GM18868 (cell line): ENCODE data around the gene TBC1D26.
"Not testable (repeated sequence)": the region's sequence is repeated elsewhere in the genome, so short reads cannot be mapped to it uniquely, and the experiment has no call there.

Experiments used
- ATAC-seq: cut with Tn5 transposase; IDR thresholded peaks from one replicate; pipeline ENCODE4 v1.9.1; 2021; ENCODE audit warnings: mild to moderate bottlenecking, moderate library complexity; ENCODE audit not compliant: unreplicated experiment

TBC1D26 gene

DNA sequence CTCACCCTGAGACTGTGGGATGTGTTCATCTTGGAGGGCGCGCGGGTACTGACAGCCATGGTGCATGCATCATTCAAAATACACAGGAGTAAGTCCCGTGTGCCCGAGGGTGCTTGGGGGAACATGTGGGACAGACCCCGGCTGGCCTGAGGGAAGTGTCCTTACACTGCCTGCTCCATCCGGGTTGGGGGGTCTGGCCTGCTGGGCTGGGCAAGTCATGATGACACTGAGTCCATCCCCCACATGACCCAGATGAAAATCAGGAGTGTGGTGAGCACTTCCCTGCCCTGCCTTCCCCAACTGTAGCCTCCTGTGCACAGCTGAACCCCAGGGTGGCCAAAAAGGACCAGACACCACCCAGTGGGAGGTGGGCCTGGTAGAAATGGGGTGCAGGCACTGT, 10.8 kb downstream of the TBC1D26 start:
- no peak for ATAC-seq

DNA sequence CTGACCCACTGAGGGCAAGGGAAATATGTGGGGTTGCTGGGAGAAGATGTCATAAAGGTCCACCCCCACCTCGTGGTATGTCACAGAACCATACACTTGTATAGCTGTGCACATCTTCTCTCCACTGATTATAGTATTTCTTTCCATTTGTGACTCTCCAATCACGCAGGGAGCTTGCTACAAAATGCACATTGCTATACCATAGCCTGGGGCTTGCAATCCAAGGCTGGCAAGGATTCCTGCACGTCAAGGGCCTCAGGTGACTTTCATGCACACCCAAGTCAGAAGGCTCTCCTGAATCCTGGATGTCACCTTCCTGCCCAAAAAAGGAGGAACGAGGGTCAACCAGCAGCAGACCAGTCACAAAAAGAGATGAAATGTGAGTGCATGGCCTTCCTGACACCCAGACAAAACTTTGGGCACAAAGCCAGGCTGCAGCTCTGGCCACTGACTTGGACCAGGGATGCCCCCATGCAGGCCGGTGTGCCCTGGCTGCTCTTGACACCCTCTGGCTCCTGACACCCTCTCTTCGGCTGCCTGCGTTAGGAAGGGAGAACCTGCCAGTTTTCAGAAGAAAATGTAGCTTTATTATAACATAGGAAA, 12.1 kb downstream of the TBC1D26 start:
- no peak for ATAC-seq

DNA sequence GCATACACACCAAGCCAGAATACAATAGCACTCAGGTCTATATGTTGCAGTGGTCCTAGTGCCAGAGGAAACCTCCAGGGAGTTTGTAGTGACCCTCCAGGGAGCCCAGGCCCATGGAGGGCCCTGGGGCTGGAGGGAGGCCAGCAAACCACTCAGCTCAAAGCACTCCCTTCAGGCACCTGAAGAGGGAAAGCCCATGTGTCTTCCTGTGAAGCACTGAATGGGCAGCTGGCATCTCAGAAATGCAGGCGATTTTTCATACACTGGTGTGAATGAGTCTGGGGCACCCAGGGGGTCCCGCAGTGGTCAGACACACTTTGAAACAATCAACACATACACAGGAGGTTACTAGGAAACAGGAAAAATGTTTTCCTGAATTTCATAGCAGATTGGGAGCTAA, 12.8 kb downstream of the TBC1D26 start:
- no peak for ATAC-seq

DNA sequence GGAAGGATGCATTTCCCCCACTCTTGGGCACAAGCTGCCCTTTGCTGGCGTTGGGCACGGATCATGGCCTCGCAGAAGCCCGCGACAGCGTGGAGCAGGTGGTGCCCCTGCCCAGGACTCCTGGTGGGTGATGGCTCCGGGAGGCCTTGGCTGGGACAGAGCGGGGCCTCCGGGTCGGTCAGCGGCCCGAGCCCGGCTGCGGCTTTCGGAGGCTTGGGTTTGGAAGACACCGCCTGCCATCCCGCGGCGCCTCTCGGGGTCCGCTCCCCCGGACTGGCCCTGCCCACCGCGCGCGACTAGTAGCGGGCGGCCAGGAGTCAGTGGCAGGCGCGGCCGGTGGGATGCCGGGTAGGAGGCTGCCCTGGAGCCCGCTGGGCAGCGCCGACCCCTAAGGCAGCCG, 17.3 kb downstream of the TBC1D26 start:
- not testable (repeated sequence) for ATAC-seq

DNA sequence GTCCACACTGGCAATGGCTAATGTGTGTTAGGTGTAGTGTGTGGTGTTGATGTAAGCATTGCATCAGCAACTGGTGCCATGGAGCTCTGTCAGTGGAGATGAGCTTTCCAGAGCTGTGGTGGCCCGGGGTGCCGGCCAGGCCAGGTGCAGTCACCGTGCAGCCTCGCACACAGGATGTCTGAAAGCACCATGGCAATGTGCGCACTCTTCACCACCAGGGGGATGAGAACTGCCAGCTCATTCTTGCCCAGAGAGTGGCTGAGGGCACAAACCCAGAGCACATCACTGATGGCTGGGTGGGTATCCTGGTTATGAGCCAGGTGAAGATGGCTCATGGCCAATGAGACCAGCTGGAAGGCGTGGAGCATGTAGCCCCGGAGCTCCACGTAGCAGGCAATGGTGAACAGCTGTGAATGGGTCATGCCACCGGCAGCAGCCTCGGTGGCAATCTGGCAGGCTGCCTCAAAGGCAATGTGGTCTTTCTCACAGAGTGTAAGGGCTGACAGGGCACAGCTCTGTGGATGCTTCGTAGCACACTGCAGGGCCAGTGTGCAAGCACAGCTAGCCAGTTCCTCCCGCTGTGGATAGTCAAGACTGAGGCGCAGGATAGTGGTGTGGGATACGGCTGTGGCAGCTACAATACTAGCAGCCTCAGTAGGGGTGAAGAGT, 36.9 kb downstream of the TBC1D26 start:
- not testable (repeated sequence) for ATAC-seq

DNA sequence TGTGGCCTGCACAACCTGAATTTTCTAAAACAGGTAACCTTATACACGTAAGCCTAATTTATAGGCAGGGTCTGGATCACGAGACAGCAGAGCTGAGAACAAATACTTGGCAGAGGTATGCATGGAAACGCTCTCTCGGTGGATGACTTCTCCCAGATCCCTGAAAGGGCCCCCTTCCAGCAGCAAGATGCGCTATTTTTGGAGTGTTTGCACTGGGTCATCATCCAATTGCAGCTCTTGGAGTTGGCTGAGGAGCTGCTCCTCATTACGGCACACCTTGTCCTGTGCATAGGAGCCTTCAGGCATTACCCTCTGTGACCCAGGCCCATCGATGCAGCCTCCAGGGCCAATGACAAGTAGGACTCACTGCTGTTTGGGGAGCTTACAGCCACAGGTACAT, 38.6 kb downstream of the TBC1D26 start:
- ATAC-seq = not testable (repeated sequence)

DNA sequence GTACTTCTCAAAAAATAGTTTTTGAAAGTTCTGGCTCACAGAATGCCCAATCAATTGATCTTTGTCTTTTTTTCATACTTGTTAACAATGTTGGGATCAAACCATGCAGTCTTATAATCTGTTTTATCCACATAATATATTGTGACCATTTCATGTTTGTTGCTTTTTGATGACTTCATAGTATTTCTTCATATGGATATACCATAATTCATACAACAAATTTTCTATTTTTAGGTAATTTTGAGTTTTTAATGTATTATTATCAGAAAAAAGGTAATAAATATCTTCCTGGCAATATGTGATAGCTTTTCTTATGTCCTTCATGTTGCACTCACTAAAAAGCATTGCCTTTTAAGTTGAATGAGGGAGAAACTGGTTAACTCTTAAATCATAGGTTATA, 44.8 kb downstream of the TBC1D26 start:
- ATAC-seq = no peak

DNA sequence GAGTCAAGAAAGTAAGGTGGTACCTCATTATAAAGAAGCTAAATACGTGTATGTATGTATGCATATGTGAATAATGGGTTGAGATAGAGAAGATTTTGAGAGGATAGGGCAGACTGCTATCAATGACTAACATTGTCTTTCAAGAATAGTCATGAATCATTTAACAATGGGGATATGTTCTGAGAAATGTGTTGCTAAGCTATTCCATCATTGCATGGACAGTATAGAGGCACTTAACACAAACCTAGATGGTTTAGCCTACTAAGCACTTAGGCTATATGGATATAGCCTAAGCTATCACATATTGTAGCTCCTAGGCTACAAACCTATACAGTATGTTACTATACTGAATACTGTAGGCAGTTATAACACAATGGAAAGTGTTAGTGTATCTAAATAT, 45.2 kb downstream of the TBC1D26 start:
- no peak for ATAC-seq

DNA sequence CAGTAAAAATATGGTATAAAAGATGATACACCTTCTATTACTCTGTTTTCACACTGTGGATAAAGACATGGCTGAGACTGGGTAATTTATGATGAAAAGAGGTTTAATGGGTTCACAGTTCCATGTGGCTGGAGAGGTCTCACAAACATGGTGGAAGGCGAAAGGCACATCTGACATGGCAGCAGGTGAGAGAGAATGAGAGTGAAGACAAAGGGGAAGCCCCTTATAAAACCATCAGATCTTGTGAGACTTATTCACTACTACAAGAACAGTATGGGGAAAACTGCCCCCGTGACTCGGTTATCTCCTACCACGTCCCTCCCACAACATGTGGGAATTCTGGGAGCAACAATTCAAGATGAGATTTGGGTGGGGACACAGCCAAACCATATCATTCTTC, 45.6 kb downstream of the TBC1D26 start:
- ATAC-seq = no peak

DNA sequence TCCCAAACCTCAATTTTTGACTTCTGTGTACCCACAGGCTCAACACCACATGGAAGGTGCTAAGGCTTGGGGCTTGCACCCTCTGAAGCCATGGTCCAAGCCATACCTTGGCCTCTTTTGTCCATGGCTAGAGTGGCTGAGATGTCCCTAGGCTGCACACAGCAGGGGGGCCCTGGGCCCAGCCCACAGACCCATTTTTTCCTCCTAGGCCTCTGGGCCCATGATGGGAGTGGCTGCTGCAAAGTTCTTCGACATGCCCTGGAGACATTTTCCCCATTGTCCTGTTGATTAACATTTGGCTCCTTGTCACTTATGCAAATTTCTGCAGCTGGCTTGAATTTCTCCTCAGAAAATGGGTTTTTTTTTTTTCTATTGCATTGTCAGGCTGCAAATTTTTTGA, 47.0 kb downstream of the TBC1D26 start:
- ATAC-seq = no peak

DNA sequence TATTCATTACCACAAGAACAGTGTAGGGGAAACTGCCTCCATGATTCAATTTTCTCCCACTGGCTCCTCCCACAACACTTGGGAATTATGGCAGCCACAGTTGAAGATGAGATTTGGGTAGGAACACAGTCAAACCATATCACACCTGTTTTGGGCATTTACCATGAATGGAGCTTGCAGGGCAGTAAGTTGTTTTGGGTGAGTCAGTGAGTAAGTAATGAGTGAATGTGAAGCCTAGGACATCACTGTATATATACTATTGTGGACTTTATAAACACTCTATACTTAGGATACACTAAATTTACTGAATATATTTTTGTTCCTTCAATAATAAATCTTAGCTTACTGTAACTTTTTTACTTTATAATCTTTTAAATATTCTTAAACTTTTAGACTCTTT, 48.1 kb downstream of the TBC1D26 start:
- no peak for ATAC-seq

DNA sequence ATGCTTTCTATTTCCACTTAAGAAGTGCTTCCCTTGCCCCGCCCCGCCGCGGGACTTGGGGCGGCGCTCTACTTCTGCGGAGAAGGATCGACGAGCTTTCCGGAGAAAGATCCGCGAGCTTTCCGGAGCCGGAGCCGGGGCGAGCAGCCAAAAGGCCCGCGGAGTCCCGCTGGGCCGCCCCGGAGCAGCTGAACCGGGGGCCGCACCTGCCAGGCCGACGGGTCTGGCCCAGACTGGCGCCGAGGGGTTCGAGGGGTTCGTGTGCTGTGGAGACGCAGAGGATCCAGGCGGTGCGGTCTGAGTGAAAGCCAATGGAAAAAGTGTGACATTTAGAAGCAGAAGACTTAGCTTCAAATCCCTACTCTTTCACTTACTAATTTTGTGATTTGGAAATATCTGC, 50.8 kb downstream of the TBC1D26 start:
- ATAC-seq = no peak

DNA sequence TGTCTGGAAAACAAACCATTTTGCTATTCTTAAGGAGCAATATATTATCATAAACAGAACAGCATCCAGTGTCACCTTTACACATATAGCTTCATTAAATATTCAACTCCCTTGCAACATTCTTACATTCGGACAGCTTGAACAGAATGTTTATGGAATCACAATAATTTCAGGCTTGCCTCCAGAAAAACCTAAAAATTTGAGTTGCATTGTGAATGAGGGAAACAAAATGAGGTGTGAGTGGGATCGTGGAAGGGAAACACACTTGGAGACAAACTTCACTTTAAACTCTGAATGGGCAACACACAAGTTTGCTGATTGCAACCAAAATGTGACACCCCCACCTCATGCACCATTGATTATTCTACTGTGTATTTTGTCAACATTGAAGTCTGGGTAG, 51.4 kb downstream of the TBC1D26 start:
- ATAC-seq = no peak

DNA sequence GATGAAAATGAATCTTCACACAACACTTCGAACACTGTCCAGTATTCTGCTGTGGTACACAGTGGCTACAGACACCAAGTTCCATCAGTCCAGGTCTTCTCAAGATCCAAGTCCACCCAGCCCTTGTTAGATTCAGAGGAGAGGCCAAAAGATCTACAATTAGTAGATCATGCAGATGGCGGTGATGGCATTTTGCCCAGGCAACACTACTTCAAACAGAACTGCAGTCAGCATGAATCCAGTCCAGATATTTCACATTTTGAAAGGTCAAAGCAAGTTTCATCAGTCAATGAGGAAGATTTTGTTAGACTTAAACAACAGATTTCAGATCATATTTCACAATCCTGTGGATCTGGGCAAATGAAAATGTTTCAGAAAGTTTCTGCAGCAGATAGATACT, 52.3 kb downstream of the TBC1D26 start:
- not testable (repeated sequence) for ATAC-seq

DNA sequence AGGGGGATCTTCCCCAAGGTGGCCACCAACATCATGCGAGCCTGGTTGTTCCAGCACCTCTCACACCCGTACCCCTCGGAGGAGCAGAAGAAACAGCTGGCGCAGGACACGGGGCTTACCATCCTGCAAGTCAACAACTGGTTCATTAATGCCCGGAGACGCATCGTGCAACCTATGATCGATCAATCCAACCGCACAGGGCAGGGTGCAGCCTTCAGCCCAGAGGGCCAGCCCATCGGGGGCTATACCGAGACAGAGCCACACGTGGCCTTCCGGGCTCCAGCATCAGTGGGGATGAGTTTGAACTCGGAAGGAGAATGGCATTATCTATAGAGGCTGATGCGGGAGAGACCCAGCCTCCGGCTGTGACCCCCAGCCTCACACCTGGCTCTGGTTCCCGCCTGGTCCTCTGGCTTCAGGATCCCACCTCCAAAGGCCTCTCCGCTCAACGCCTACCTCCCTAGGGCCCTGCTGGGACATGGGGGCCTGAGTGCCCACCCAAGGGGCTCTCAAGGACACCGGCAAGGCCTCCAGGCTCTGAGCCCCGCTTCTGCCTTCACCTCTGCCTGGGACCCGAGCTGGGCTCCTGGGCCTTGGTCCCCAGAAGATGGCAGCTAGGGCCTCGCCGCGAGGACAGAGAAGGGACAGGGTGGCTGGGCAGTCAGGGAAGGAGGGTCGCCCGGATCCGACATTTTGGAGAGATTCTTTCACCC, 55.4 kb downstream of the TBC1D26 start:
- ATAC-seq = not testable (repeated sequence)

DNA sequence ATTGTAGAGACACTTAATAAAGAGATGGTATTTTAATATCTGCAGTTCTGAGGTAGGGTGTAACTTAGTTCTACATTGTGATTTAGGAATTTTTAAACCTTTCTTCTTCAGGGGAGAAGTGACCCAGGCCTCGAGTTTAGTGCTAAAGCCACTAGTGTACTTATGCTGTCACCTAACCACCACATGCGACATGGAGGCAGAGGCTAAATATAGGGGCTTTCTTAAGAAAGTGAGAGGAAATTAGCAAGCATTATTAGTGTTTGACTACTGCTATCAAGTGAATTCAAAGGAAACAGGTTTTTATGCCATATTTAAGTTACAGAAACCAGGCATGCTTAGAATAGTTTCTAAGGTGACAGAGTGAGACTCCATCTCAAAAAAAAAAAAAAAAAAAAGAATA, 56.3 kb downstream of the TBC1D26 start:
- not testable (repeated sequence) for ATAC-seq
